DOHH2 (cell line): Measurements from ENCODE around the gene GOLGA2.

Experiments
- H3F3A ChIP-seq: fragments of 200-600 bp; sonication (generic), shearing (Covaris generic); 2 replicates; pipeline ENCODE4 v1.6.0; 2016; ENCODE audit warnings: antibody characterized with exemption, mild to moderate bottlenecking; ENCODE audit not compliant: control insufficient read depth, insufficient read depth
- H3K27ac ChIP-seq: fragments of 200-600 bp; sonication (generic); 2 replicates; pipeline ENCODE4 v1.5.1; 2014; ENCODE audit warnings: low read depth, mild to moderate bottlenecking, low read length, moderate library complexity
- H3K27me3 ChIP-seq: fragments of 200-600 bp; sonication (generic); 2 replicates; pipeline ENCODE4 v1.6.1; 2014; ENCODE audit warnings: mild to moderate bottlenecking, low read length, mixed read lengths; ENCODE audit not compliant: control insufficient read depth
- H3K36me3 ChIP-seq: fragments of 200-600 bp; sonication (generic); 2 replicates; pipeline ENCODE4 v1.6.1; 2014; ENCODE audit warnings: mild to moderate bottlenecking, low read length, moderate library complexity, mixed read lengths; ENCODE audit not compliant: control insufficient read depth
- H3K4me1 ChIP-seq: fragments of 200-600 bp; sonication (generic); 2 replicates; pipeline ENCODE4 v1.6.1; 2014; ENCODE audit warnings: mild to moderate bottlenecking, low read length, mixed read lengths; ENCODE audit not compliant: control insufficient read depth
- H3K4me2 ChIP-seq: fragments of 200-600 bp; sonication (generic); 2 replicates; pipeline ENCODE4 v1.6.0; 2014; ENCODE audit warnings: mild to moderate bottlenecking, low read length, moderate library complexity
- H3K4me3 ChIP-seq: fragments of 200-600 bp; sonication (generic); 2 replicates; pipeline ENCODE4 v1.5.1; 2014; ENCODE audit warnings: mild to moderate bottlenecking, low read length, mixed read lengths
- H3K79me2 ChIP-seq: fragments of 200-600 bp; sonication (generic); 2 replicates; pipeline ENCODE4 v1.6.1; 2014; ENCODE audit warnings: mild to moderate bottlenecking, low read length, mixed read lengths; ENCODE audit not compliant: control insufficient read depth
- H3K9me2 ChIP-seq: fragments of 200-600 bp; sonication (generic); replicated peaks from 2 replicates; pipeline ENCODE4 v1.6.1; 2014; ENCODE audit warnings: mild to moderate bottlenecking, low read length, mixed read lengths; ENCODE audit not compliant: control insufficient read depth
- H3K9me3 ChIP-seq: fragments of 200-600 bp; sonication (generic); 2 replicates; pipeline ENCODE4 v1.6.1; 2014; ENCODE audit warnings: antibody characterized with exemption, low read length, mixed read lengths; ENCODE audit not compliant: control insufficient read depth, insufficient read depth
- H4K20me1 ChIP-seq: fragments of 200-600 bp; sonication (generic); 2 replicates; pipeline ENCODE4 v1.6.0; 2014; ENCODE audit warnings: low read depth, mild to moderate bottlenecking, antibody characterized with exemption, low read length, moderate library complexity; ENCODE audit not compliant: control insufficient read depth, insufficient read depth
- CTCF ChIP-seq: fragments of 200-600 bp; sonication (generic); IDR thresholded peaks from one replicate; pipeline ENCODE4 v1.5.1; 2014; ENCODE audit warnings: antibody characterized with exemption, mild to moderate bottlenecking, low read depth, low read length; ENCODE audit not compliant: poor library complexity, severe bottlenecking
- EZH2phosphoT487 ChIP-seq: fragments of 200-600 bp; sonication (generic); IDR thresholded peaks from 2 replicates; pipeline ENCODE4 v1.6.1; 2017; ENCODE audit warnings: borderline replicate concordance, mild to moderate bottlenecking, antibody characterized with exemption, low read length, moderate library complexity, mixed read lengths

GOLGA2 gene

GRCh38 chr9:128206916-128207910 is 68.6 kb downstream of the GOLGA2 start:
- no peak overlapping the region for H3K4me2 ChIP-seq
- peaks cover 16% of the 10 kb centered on the region for H3K4me1 ChIP-seq
- H3K9me3 ChIP-seq: no peaks in the 10 kb centered on the region
- TF ChIP-seq CTCF: no peak
- no peak for TF ChIP-seq EZH2phosphoT487
- peaks cover 59% of the 10 kb centered on the region for H3K27me3 ChIP-seq
- no peak overlapping the region for H3K27ac ChIP-seq
- no peak overlapping the region for H3K4me3 ChIP-seq
- no peaks in the 10 kb centered on the region for H3F3A ChIP-seq
- H3K36me3 ChIP-seq: no peaks in the 10 kb centered on the region
- H3K9me2 ChIP-seq: no peaks in the 10 kb centered on the region
- no peaks in the 10 kb centered on the region for H4K20me1 ChIP-seq
- no peaks in the 10 kb centered on the region for H3K79me2 ChIP-seq

GRCh38 chr9:128206484-128206883 is 69.3 kb downstream of the GOLGA2 start:
- H3K4me1 ChIP-seq: peaks cover 16% of the 10 kb centered on the region
- TF ChIP-seq CTCF (no peak), EZH2phosphoT487 (no peak)
- no peaks in the 10 kb centered on the region for H3K79me2 ChIP-seq
- peaks cover 52% of the 10 kb centered on the region for H3K27me3 ChIP-seq
- H3K4me3 ChIP-seq: no peak overlapping the region
- no peaks in the 10 kb centered on the region for H3F3A ChIP-seq
- no peak overlapping the region for H3K27ac ChIP-seq
- no peaks in the 10 kb centered on the region for H3K9me3 ChIP-seq
- no peak overlapping the region for H3K4me2 ChIP-seq
- H4K20me1 ChIP-seq: no peaks in the 10 kb centered on the region
- H3K9me2 ChIP-seq: no peaks in the 10 kb centered on the region
- H3K36me3 ChIP-seq: no peaks in the 10 kb centered on the region
